IMR-90 (cell line): ENCODE measurements around the gene CCDC33. TPM values are rescaled to one million over a fixed set of nuclear protein-coding genes. Genes with fewer than 3 reads are reported as not detected.

Source experiments
- ATAC-seq: fragments of 200-7000 bp; cut with Tn5 transposase; 2 replicates; pipeline ENCODE4 v1.9.1; 2020; ENCODE audit warnings: low read depth, mild to moderate bottlenecking, moderate library complexity
- BruUV-seq: library from RNA; stranded (reverse); fragments of 400-500 nt; replicated peaks from 2 replicates; lab custom pipeline; 2021; lab: Mats Ljungman, UMichigan
- CTCF ChIA-PET: fragments of 300-600 bp; formaldehyde crosslinking; extraction: SDS; loops from one replicate; lab custom pipeline; 2021; ENCODE audit warnings: antibody characterized with exemption; lab: Yijun Ruan, JAX
- POLR2A ChIA-PET: fragments of 300-600 bp; sonication (Branson Sonifier 250); formaldehyde crosslinking; loops from one replicate; lab custom pipeline; 2022; ENCODE audit warnings: antibody characterized with exemption; ENCODE audit not compliant: unreplicated experiment; lab: Charles Lee
- DNase-seq: peaks from one replicate; pipeline ENCODE4 v3.0.0; 2013
- H2AFZ ChIP-seq: replicated peaks from 2 replicates; pipeline ENCODE3; 2013; ENCODE audit warnings: low read length, mild to moderate bottlenecking; ENCODE audit not compliant: poor library complexity
- H2AK5ac ChIP-seq: 2 replicates; pipeline ENCODE4 v1.6.1; 2013; ENCODE audit warnings: low read depth, low read length, inconsistent platforms
- H2AK9ac ChIP-seq: replicated peaks from 2 replicates; pipeline ENCODE3; 2013; ENCODE audit warnings: mild to moderate bottlenecking, low read depth, low read length, moderate library complexity; ENCODE audit not compliant: poor library complexity
- H2BK120ac ChIP-seq: 2 replicates; pipeline ENCODE4 v1.6.1; 2013; ENCODE audit warnings: low read depth, low read length, inconsistent platforms
- H2BK15ac ChIP-seq: 3 replicates; pipeline ENCODE4 v1.6.1; 2013; ENCODE audit warnings: low read depth, low read length, inconsistent platforms
- H2BK20ac ChIP-seq: 2 replicates; pipeline ENCODE4 v1.6.1; 2013; ENCODE audit warnings: low read depth, mild to moderate bottlenecking, inconsistent platforms, low read length, moderate library complexity
- H2BK5ac ChIP-seq: 2 replicates; pipeline ENCODE4 v1.6.1; 2013; ENCODE audit warnings: mild to moderate bottlenecking, low read depth, low read length, inconsistent platforms; ENCODE audit not compliant: poor library complexity, severe bottlenecking
- H3K14ac ChIP-seq: replicated peaks from 2 replicates; pipeline ENCODE4 v1.6.1; 2013; ENCODE audit warnings: low read depth, low read length, inconsistent platforms
- H3K18ac ChIP-seq: 2 replicates; pipeline ENCODE4 v1.6.1; 2013; ENCODE audit warnings: low read depth, low read length, control low read depth
- H3K23ac ChIP-seq: 2 replicates; pipeline ENCODE4 v1.6.1; 2013; ENCODE audit warnings: low read depth, low read length, inconsistent platforms
- H3K27ac ChIP-seq: 2 replicates; pipeline ENCODE4 v1.5.1; 2013; ENCODE audit warnings: mild to moderate bottlenecking, control low read depth, low read length; ENCODE audit not compliant: insufficient read depth
- H3K27me3 ChIP-seq: 2 replicates; pipeline ENCODE4 v1.6.1; 2013; ENCODE audit warnings: low read length; ENCODE audit not compliant: control insufficient read depth, insufficient read depth
- H3K36me3 ChIP-seq: 2 replicates; pipeline ENCODE4 v1.6.1; 2013; ENCODE audit warnings: low read length, mixed read lengths; ENCODE audit not compliant: control insufficient read depth, insufficient read depth
- H3K4ac ChIP-seq: 2 replicates; pipeline ENCODE4 v1.6.1; 2013; ENCODE audit warnings: low read depth, low read length, inconsistent platforms
- H3K4me1 ChIP-seq: 2 replicates; pipeline ENCODE4 v1.6.1; 2013; ENCODE audit warnings: low read length, mixed read lengths; ENCODE audit not compliant: control insufficient read depth, insufficient read depth
- H3K4me2 ChIP-seq: 2 replicates; pipeline ENCODE4 v1.6.1; 2013; ENCODE audit warnings: low read depth, mild to moderate bottlenecking, control low read depth, low read length, moderate library complexity
- H3K4me3 ChIP-seq: 2 replicates; pipeline ENCODE4 v1.5.1; 2013; ENCODE audit warnings: low read depth, mild to moderate bottlenecking, control low read depth, low read length, moderate library complexity; ENCODE audit not compliant: insufficient read depth
- H3K56ac ChIP-seq: 2 replicates; pipeline ENCODE4 v1.6.1; 2013; ENCODE audit warnings: low read length, inconsistent platforms; ENCODE audit not compliant: insufficient read depth; ENCODE audit errors: extremely low read depth
- H3K79me1 ChIP-seq, 2 experiments: 2 replicates each; pipeline ENCODE4 v1.6.1; 2013; ENCODE audit warnings: low read length in 2 of 2, inconsistent platforms in 1 of 2, low read depth in 1 of 2
- H3K9ac ChIP-seq: 2 replicates; pipeline ENCODE4 v1.6.1; 2013; ENCODE audit warnings: low read depth, low read length, control low read depth
- H3K9me1 ChIP-seq: 2 replicates; pipeline ENCODE4 v1.6.1; 2013; ENCODE audit warnings: low read length, inconsistent platforms; ENCODE audit not compliant: insufficient read depth
- H3K9me3 ChIP-seq: 2 replicates; pipeline ENCODE4 v1.6.1; 2013; ENCODE audit warnings: low read length; ENCODE audit not compliant: control insufficient read depth, insufficient read depth
- H4K20me1 ChIP-seq: 2 replicates; pipeline ENCODE4 v1.6.1; 2013; ENCODE audit warnings: low read length, inconsistent platforms; ENCODE audit not compliant: insufficient read depth
- H4K5ac ChIP-seq: 2 replicates; pipeline ENCODE4 v1.6.1; 2013; ENCODE audit warnings: mild to moderate bottlenecking, low read depth, low read length, control low read depth
- H4K8ac ChIP-seq, 2 experiments: 2 replicates each; pipeline ENCODE4 v1.6.1; 2013; ENCODE audit warnings: low read depth in 2 of 2, low read length in 2 of 2, control low read depth in 1 of 2, inconsistent platforms in 1 of 2
- H4K91ac ChIP-seq: 2 replicates; pipeline ENCODE4 v1.6.1; 2013; ENCODE audit warnings: low read depth, low read length, inconsistent platforms; ENCODE audit not compliant: insufficient read depth
- BHLHE40 ChIP-seq: fragments of 150-350 bp; IDR thresholded peaks from 2 replicates; pipeline ENCODE4 v1.6.1; 2016; ENCODE audit warnings: mild to moderate bottlenecking, low read depth, low read length
- CHD1 ChIP-seq: IDR thresholded peaks from 2 replicates; pipeline ENCODE4 v1.6.1; 2012; ENCODE audit warnings: low read depth, low read length, improper control_type of control experiment
- RFX5 ChIP-seq: IDR thresholded peaks from 2 replicates; pipeline ENCODE4 v1.8.0; 2012; ENCODE audit warnings: low read depth, mild to moderate bottlenecking, low read length, moderate library complexity
- WGBS, 2 experiments: methylation state at CpG; one replicate each; pipeline versions ENCODE4 v1.1.5 to v1.1.7; 2013; ENCODE audit warnings: missing lambda C conversion rate in 2 of 2; ENCODE audit not compliant: insufficient read length in 1 of 2; ENCODE audit errors: extremely low coverage in 2 of 2; 5-methylcytosine and 5-hydroxymethylcytosine counted together
- dilution Hi-C: fragments of 300-500 bp; cut with HindIII; formaldehyde crosslinking; loops from one replicate; pipeline ENCODE4 v1.14.3; 2018; ENCODE audit warnings: low sequenced_read_pairs; ENCODE audit not compliant: unreplicated experiment
- in situ Hi-C: fragments of 300-500 bp; cut with MboI; formaldehyde crosslinking; loops from 3 replicates; pipeline ENCODE4 v1.14.3; 2019; ENCODE audit warnings: low sequenced_read_pairs, inconsistent platforms, mixed read lengths
- intact Hi-C: fragments of 100-400 bp; cut with micrococcal nuclease; formaldehyde crosslinking; loops from 2 replicates; pipeline ENCODE4 v1.10.0; 2022
- polyA plus RNA-seq, 3 experiments: library from polyadenylated mRNA; depleted of rRNA; stranded (reverse); fragments of >200 nt; gene quantifications; 2 replicates each; pipeline ENCODE4 v1.2.3, GENCODE V29; 2012; ENCODE audit warnings: low replicate concordance in 1 of 3
- total RNA-seq: library from RNA; depleted of rRNA; stranded (reverse); fragments of >200 nt; gene quantifications from 2 replicates; pipeline ENCODE4 v1.2.3, GENCODE V29; 2012

Gene CCDC33
- total and polyA plus RNA-seq, 2 of the 4 experiments (the other 2 are of a cell fraction) = not detected

GRCh38 chr15:74373056-74373650, 137.0 kb downstream of the CCDC33 start:
- Histone ChIP-seq H3K27ac (no peak overlapping the region), H3K9me1 (no peaks in the 10 kb centered on the region), H2BK15ac (no peak overlapping the region), H3K9me3 (no peaks in the 10 kb centered on the region), H2AK9ac (peak overlapping the region; percentile 84), H2AK5ac (peak overlapping the region; percentile 66; the same call in 1 of the 2 replicates), H3K18ac (no peak overlapping the region), H3K14ac (no peak overlapping the region), H3K23ac (no peak overlapping the region), H3K4ac (no peak overlapping the region), H4K5ac (no peak overlapping the region), H4K8ac (no peak overlapping the region), H2BK20ac (no peak overlapping the region), H4K20me1 (no peaks in the 10 kb centered on the region; the same call in 1 of the 2 replicates), H3K4me2 (no peak overlapping the region; the same call in 1 of the 2 replicates), H3K79me1 (no peaks in the 10 kb centered on the region), H2BK120ac (no peak overlapping the region), H3K27me3 (peaks cover 35% of the 10 kb centered on the region), H3K56ac (no peak overlapping the region), H3K36me3 (no peaks in the 10 kb centered on the region), H3K4me3 (no peak overlapping the region), H3K4me1 (peaks cover 4% of the 10 kb centered on the region; the same call in 1 of the 2 replicates), H2AFZ (peak overlapping the region; percentile 95), H3K9ac (no peak overlapping the region), H2BK5ac (no peak overlapping the region), H4K91ac (no peak overlapping the region)
- ChIA-PET CTCF (interaction anchor here (1.7 kb wide), 1 partner anchor 396 kb away, joined by 5 read pairs; no protein-coding TSS in a partner anchor), POLR2A (no interaction called here)
- dilution Hi-C loops = no loop called here
- intact Hi-C loops = loop anchor here (1.0 to 10.0 kb wide), 3 partner anchors 259 to 582 kb away; partner anchors contain the start of gene RPP25
- in situ Hi-C loops = loop anchor here (5.0 to 10.0 kb wide), 2 partner anchors 249 to 402 kb away; no protein-coding TSS in a partner anchor
- DNase-seq = no peak
- WGBS, 2 experiments = 20% methylated on average over 2 of the region's 13 CpGs; no CpG with 5 or more reads in 1 of the 2 experiments
- BruUV-seq = no TSS peak
- no peak for ATAC-seq
- TF ChIP-seq CHD1 = no peak
- no peak for TF ChIP-seq RFX5
- no peak for TF ChIP-seq BHLHE40
